K562 (cell line): Measurements from ENCODE around the gene RNF144A. TPM values are rescaled to one million over a fixed set of nuclear protein-coding genes. Genes with fewer than 3 reads are reported as not detected.

Source experiments
- ATF1 ChIP-seq, 2 experiments: fragments of 450-650 bp in 1 of 2; IDR thresholded peaks; 2 replicates each; pipeline ENCODE4 v1.6.1; 2016; ENCODE audit warnings: missing compliant biosample characterization in 1 of 2, missing genetic modification characterization in 1 of 2
- CBFA2T2 ChIP-seq: fragments of 450-650 bp; conservative IDR thresholded peaks from 2 replicates; pipeline ENCODE4 v1.6.1; 2017; ENCODE audit warnings: mild to moderate bottlenecking
- CREM ChIP-seq: IDR thresholded peaks from 2 replicates; pipeline ENCODE4 v1.6.1; 2014; ENCODE audit warnings: antibody characterized with exemption, low read depth
- CTBP1 ChIP-seq: fragments of 450-650 bp; IDR thresholded peaks from 2 replicates; pipeline ENCODE4 v1.6.1; 2016; ENCODE audit warnings: borderline replicate concordance
- CXXC5 ChIP-seq: fragments of 250-450 bp; sonication (Bioruptor Pico); IDR thresholded peaks from 2 replicates; pipeline ENCODE4 v1.8.0; 2022; ENCODE audit warnings: inconsistent platforms, mild to moderate bottlenecking, moderate library complexity
- ELF1 ChIP-seq: fragments of 200-800 bp; sonication (Bioruptor generic); IDR thresholded peaks from 2 replicates; pipeline ENCODE4 v1.6.1; 2016; ENCODE audit warnings: missing genetic modification characterization, missing compliant biosample characterization
- MNT ChIP-seq, 2 experiments: fragments of 450-650 bp; conservative IDR thresholded peaks; 2 replicates each; pipeline ENCODE4 v1.6.1; 2017; ENCODE audit warnings: mild to moderate bottlenecking in 2 of 2, moderate library complexity in 2 of 2
- MTA2 ChIP-seq: fragments of 450-650 bp; IDR thresholded peaks from 2 replicates; pipeline ENCODE4 v1.6.1; 2016; ENCODE audit warnings: low read depth
- NFIX ChIP-seq: fragments of 250-450 bp; sonication (Bioruptor Pico); IDR thresholded peaks from 2 replicates; pipeline ENCODE4 v1.4.0; 2020; ENCODE audit warnings: low read depth, mild to moderate bottlenecking, moderate library complexity
- NONO ChIP-seq, 2 experiments: fragments of 200-400 bp in 1 of 2; fragments of 450-650 bp in 1 of 2; formaldehyde crosslinking in 1 of 2; IDR thresholded peaks; 2 replicates each; pipeline ENCODE4 v1.6.1; 2017; ENCODE audit warnings: low read depth in 2 of 2, mild to moderate bottlenecking in 2 of 2, moderate library complexity in 2 of 2, low read length in 1 of 2
- TEAD4 ChIP-seq, 2 experiments: sonication (generic) in 1 of 2; formaldehyde crosslinking in 1 of 2; IDR thresholded peaks; 2 replicates each; pipeline versions ENCODE4 v1.6.1 to v1.8.0; 2012 to 2022; ENCODE audit warnings: borderline replicate concordance in 1 of 2, inconsistent platforms in 1 of 2, low read length in 1 of 2, mild to moderate bottlenecking in 1 of 2, missing genetic modification reagents in 1 of 2
- ZBTB26 ChIP-seq: fragments of 450-650 bp; formaldehyde crosslinking; IDR thresholded peaks from 2 replicates; pipeline ENCODE4 v1.4.0; 2022; ENCODE audit warnings: missing genetic modification characterization
- ZEB2 ChIP-seq: fragments of 450-650 bp; IDR thresholded peaks from 2 replicates; pipeline ENCODE4 v1.6.1; 2016
- ZFP36 ChIP-seq: fragments of 150-350 bp; IDR thresholded peaks from 2 replicates; pipeline ENCODE4 v1.6.1; 2018; ENCODE audit warnings: low read length, low read depth; ENCODE audit not compliant: partially characterized antibody
- polyA plus RNA-seq, 8 experiments: library from polyadenylated mRNA; depleted of rRNA in 4 of 8; stranded (reverse) in 5 of 8; unstranded in 3 of 8; fragments of >200 nt; fragmentation: Nextera tagmentation in 2 of 8; fragmentation: Illumina TruSeq in 1 of 8; extraction: Ambion mirVana in 2 of 8; extraction: Trizol in 1 of 8; gene quantifications; 2 replicates each; pipeline versions ENCODE4 v1.2.1 to v1.2.3, GENCODE V29; 2011 to 2014; ENCODE audit warnings: inconsistent platforms in 1 of 8, missing spikeins in 1 of 8
- total RNA-seq, 7 experiments: library from RNA; depleted of rRNA in 6 of 7; stranded (reverse); fragments of >200 nt in 6 of 7; fragmentation: Illumina TruSeq in 2 of 7; extraction: Trizol in 2 of 7; gene quantifications; 2 replicates each; pipeline versions ENCODE4 v1.2.1 to v1.2.3, GENCODE V29; 2011 to 2021; ENCODE audit warnings: low replicate concordance in 1 of 7
- TF ChIP-seq, protein P1 (sequence below), 3 experiments: fragments of 200-800 bp in 1 of 3; fragments of 250-450 bp in 1 of 3; fragments of 450-650 bp in 1 of 3; sonication (Bioruptor Pico) in 1 of 3; sonication (Bioruptor generic) in 1 of 3; formaldehyde crosslinking in 1 of 3; IDR thresholded peaks; 2 replicates each; pipeline versions ENCODE4 v1.6.1 to v1.8.0; 2016 to 2022; ENCODE audit warnings: mild to moderate bottlenecking in 2 of 3, missing genetic modification characterization in 2 of 3, missing compliant biosample characterization in 1 of 3, moderate library complexity in 1 of 3
- TF ChIP-seq, protein P2 (sequence below): fragments of 450-650 bp; IDR thresholded peaks from 2 replicates; pipeline ENCODE4 v1.6.1; 2018; ENCODE audit warnings: mild to moderate bottlenecking, low read depth; ENCODE audit not compliant: partially characterized antibody

RNF144A gene
- total and polyA plus RNA-seq, 9 of the 15 experiments (the other 6 are each of a cell fraction or from before 2014, with no cell fraction given): 0.96 to 11.3 (median 6.2) TPM

GRCh38 chr2:7007846-7008741, 90.9 kb downstream of the RNF144A start (continued):
- TF ChIP-seq ZFP36 (peak; percentile 54), CREM (peak; percentile 91), TEAD4 (IDR thresholded peaks at IDR 0.05; ENCODE audit: low read length) (peak; percentile 74; the same call in 1 of the 2 replicates), TEAD4 (CRISPR knock-in tag; IDR thresholded peaks at IDR 0.05; ENCODE audit: borderline replicate concordance) (no peak), CTBP1 (peak; percentile 97), NONO (IDR thresholded peaks at IDR 0.05; ENCODE audit: low read depth in 2 of 2, low read length in 1 of 2) (peak in 1 of 2 experiments; percentile 74; a peak in 1 of 4 replicates), NFIX (CRISPR knock-in tag) (peak; percentile 41; the same call in 1 of the 2 replicates), MNT (conservative IDR thresholded peaks at IDR 0.05) (peak in 1 of 2 experiments; percentile 71; a peak in 2 of 4 replicates), CXXC5 (peak; percentile 87), ZEB2 (peak; percentile 70; the same call in 1 of the 2 replicates), ZBTB26 (CRISPR knock-in tag) (0 out of 2 replicates have a peak, but pooled peaks have one; percentile 46), ATF1 (CRISPR knock-in tag; IDR thresholded peaks at IDR 0.05) (peak; percentile 25; the same call in 1 of the 2 replicates), ATF1 (tag; IDR thresholded peaks at IDR 0.05) (peak; percentile 89), ELF1 (tag) (peak; percentile 56; the same call in 1 of the 2 replicates), MTA2 (0 out of 2 replicates have a peak, but pooled peaks have one; percentile 23), CBFA2T2 (peak; percentile 34; the same call in 1 of the 2 replicates)
- TF ChIP-seq, protein P1, sequence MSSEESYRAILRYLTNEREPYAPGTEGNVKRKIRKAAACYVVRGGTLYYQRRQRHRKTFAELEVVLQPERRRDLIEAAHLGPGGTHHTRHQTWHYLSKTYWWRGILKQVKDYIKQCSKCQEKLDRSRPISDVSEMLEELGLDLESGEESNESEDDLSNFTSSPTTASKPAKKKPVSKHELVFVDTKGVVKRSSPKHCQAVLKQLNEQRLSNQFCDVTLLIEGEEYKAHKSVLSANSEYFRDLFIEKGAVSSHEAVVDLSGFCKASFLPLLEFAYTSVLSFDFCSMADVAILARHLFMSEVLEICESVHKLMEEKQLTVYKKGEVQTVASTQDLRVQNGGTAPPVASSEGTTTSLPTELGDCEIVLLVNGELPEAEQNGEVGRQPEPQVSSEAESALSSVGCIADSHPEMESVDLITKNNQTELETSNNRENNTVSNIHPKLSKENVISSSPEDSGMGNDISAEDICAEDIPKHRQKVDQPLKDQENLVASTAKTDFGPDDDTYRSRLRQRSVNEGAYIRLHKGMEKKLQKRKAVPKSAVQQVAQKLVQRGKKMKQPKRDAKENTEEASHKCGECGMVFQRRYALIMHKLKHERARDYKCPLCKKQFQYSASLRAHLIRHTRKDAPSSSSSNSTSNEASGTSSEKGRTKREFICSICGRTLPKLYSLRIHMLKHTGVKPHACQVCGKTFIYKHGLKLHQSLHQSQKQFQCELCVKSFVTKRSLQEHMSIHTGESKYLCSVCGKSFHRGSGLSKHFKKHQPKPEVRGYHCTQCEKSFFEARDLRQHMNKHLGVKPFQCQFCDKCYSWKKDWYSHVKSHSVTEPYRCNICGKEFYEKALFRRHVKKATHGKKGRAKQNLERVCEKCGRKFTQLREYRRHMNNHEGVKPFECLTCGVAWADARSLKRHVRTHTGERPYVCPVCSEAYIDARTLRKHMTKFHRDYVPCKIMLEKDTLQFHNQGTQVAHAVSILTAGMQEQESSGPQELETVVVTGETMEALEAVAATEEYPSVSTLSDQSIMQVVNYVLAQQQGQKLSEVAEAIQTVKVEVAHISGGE (CRISPR knock-in tag; IDR thresholded peaks at IDR 0.05): peak in 1 of 3 experiments; percentile 58; a peak in 1 of 6 replicates
- TF ChIP-seq, protein P2, sequence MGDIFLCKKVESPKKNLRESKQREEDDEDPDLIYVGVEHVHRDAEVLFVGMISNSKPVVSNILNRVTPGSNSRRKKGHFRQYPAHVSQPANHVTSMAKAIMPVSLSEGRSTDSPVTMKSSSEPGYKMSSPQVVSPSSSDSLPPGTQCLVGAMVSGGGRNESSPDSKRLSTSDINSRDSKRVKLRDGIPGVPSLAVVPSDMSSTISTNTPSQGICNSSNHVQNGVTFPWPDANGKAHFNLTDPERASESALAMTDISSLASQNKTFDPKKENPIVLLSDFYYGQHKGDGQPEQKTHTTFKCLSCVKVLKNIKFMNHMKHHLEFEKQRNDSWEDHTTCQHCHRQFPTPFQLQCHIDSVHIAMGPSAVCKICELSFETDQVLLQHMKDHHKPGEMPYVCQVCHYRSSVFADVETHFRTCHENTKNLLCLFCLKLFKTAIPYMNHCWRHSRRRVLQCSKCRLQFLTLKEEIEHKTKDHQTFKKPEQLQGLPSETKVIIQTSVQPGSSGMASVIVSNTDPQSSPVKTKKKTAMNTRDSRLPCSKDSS: no peak
